H9 (cell line): ENCODE measurements around the gene FZD2. TPM values are rescaled to one million over a fixed set of nuclear protein-coding genes. Genes with fewer than 3 reads are reported as not detected.
"Not testable (repeated sequence)": the region's sequence is repeated elsewhere in the genome, so short reads cannot be mapped to it uniquely, and the experiment has no call there.

Source experiments
- DNase-seq: peaks from one replicate; pipeline ENCODE4 v3.0.0-alpha.2; 2017
- H2AFZ ChIP-seq: one replicate; pipeline ENCODE4 v1.6.1; 2013; ENCODE audit warnings: mild to moderate bottlenecking, low read length, control low read depth, moderate library complexity
- H2AK5ac ChIP-seq: 2 replicates; pipeline ENCODE4 v1.6.1; 2013; ENCODE audit warnings: low read length, control low read depth, mixed read lengths; ENCODE audit not compliant: insufficient read length
- H2BK120ac ChIP-seq: one replicate; pipeline ENCODE4 v1.6.1; 2013; ENCODE audit warnings: low read depth, mild to moderate bottlenecking, low read length, control low read depth, inconsistent platforms; ENCODE audit not compliant: poor library complexity, severe bottlenecking
- H2BK12ac ChIP-seq: 2 replicates; pipeline ENCODE4 v1.6.1; 2013; ENCODE audit warnings: low read length, control low read depth, mixed read lengths, low read depth; ENCODE audit not compliant: insufficient read length
- H2BK15ac ChIP-seq: 2 replicates; pipeline ENCODE4 v1.6.1; 2013; ENCODE audit warnings: low read depth, low read length, control low read depth
- H2BK20ac ChIP-seq: one replicate; pipeline ENCODE4 v1.6.1; 2013; ENCODE audit warnings: low read depth, mild to moderate bottlenecking, low read length, control low read depth, inconsistent platforms; ENCODE audit not compliant: poor library complexity, severe bottlenecking
- H2BK5ac ChIP-seq: 2 replicates; pipeline ENCODE4 v1.6.1; 2013; ENCODE audit warnings: low read length, control low read depth, mixed read lengths; ENCODE audit not compliant: insufficient read length
- H3K14ac ChIP-seq: 2 replicates; pipeline ENCODE4 v1.6.1; 2013; ENCODE audit warnings: low read length, control low read depth; ENCODE audit not compliant: insufficient read depth
- H3K18ac ChIP-seq: 2 replicates; pipeline ENCODE4 v1.6.1; 2013; ENCODE audit warnings: low read depth, mild to moderate bottlenecking, mixed read lengths, low read length, control low read depth; ENCODE audit not compliant: insufficient read length
- H3K23ac ChIP-seq: 2 replicates; pipeline ENCODE4 v1.6.1; 2013; ENCODE audit warnings: low read length, control low read depth, mixed read lengths, low read depth; ENCODE audit not compliant: insufficient read length
- H3K23me2 ChIP-seq: 2 replicates; pipeline ENCODE4 v1.6.1; 2013; ENCODE audit warnings: low read depth, mild to moderate bottlenecking, mixed read lengths, low read length, control low read depth; ENCODE audit not compliant: insufficient read length, poor library complexity, severe bottlenecking
- H3K27ac ChIP-seq: 2 replicates; pipeline ENCODE4 v1.5.1; 2013; ENCODE audit warnings: low read length, control low read depth, mixed read lengths, low read depth; ENCODE audit not compliant: insufficient read length
- H3K27me3 ChIP-seq: 2 replicates; pipeline ENCODE4 v1.6.1; 2013; ENCODE audit warnings: low read length, control low read depth, inconsistent platforms; ENCODE audit not compliant: insufficient read depth
- H3K4ac ChIP-seq: 2 replicates; pipeline ENCODE4 v1.6.1; 2013; ENCODE audit warnings: low read depth, mild to moderate bottlenecking, control low read depth, inconsistent platforms, low read length, moderate library complexity
- H3K4me1 ChIP-seq: 2 replicates; pipeline ENCODE4 v1.6.1; 2013; ENCODE audit warnings: low read length, control low read depth, inconsistent platforms; ENCODE audit not compliant: insufficient read depth
- H3K4me2 ChIP-seq: 2 replicates; pipeline ENCODE4 v1.6.1; 2013; ENCODE audit warnings: low read length, control low read depth, mixed read lengths; ENCODE audit not compliant: insufficient read length, insufficient read depth
- H3K56ac ChIP-seq: 2 replicates; pipeline ENCODE4 v1.6.1; 2013; ENCODE audit warnings: low read depth, mild to moderate bottlenecking, mixed read lengths, low read length, control low read depth; ENCODE audit not compliant: insufficient read length
- H3K79me1 ChIP-seq: 2 replicates; pipeline ENCODE4 v1.6.1; 2013; ENCODE audit warnings: low read depth, mild to moderate bottlenecking, moderate library complexity, low read length, control low read depth, inconsistent platforms; ENCODE audit not compliant: insufficient read depth, poor library complexity, severe bottlenecking
- H3K79me2 ChIP-seq: 2 replicates; pipeline ENCODE4 v1.6.1; 2013; ENCODE audit warnings: low read length, control low read depth, inconsistent platforms; ENCODE audit not compliant: insufficient read depth
- H3K9ac ChIP-seq: 2 replicates; pipeline ENCODE4 v1.6.1; 2013; ENCODE audit warnings: low read length, control low read depth, mixed read lengths; ENCODE audit not compliant: insufficient read length; ENCODE audit errors: extremely low read depth
- H3K9me3 ChIP-seq: one replicate; pipeline ENCODE4 v1.6.1; 2013; ENCODE audit warnings: low read depth, low read length, inconsistent platforms; ENCODE audit not compliant: control insufficient read depth
- H3T11ph ChIP-seq: one replicate; pipeline ENCODE4 v1.6.1; 2013; ENCODE audit warnings: mild to moderate bottlenecking, low read length, control low read depth, inconsistent platforms
- H4K20me1 ChIP-seq: one replicate; pipeline ENCODE4 v1.6.1; 2013; ENCODE audit not compliant: control insufficient read depth, insufficient read length, insufficient read depth
- H4K5ac ChIP-seq: 2 replicates; pipeline ENCODE4 v1.6.1; 2013; ENCODE audit warnings: low read depth, mild to moderate bottlenecking, mixed read lengths, low read length, control low read depth; ENCODE audit not compliant: insufficient read length
- H4K8ac ChIP-seq: replicated peaks from 2 replicates; pipeline ENCODE4 v1.6.1; 2013; ENCODE audit warnings: low read length, control low read depth, mixed read lengths, low read depth; ENCODE audit not compliant: insufficient read length
- H4K91ac ChIP-seq: 2 replicates; pipeline ENCODE4 v1.6.1; 2013; ENCODE audit warnings: low read depth, mild to moderate bottlenecking, moderate library complexity, mixed read lengths, low read length, control low read depth; ENCODE audit not compliant: insufficient read length
- H3K27ac Mint-ChIP-seq, 3 experiments: 2 replicates in 2 of 3; 3 replicates in 1 of 3; pipeline ENCODE4 v1.8.0; 2020 to 2021; ENCODE audit warnings: mixed read lengths in 3 of 3, mild to moderate bottlenecking in 1 of 3, moderate library complexity in 1 of 3
- H3K27me3 Mint-ChIP-seq: 2 replicates; pipeline ENCODE4 v1.8.0; 2021; ENCODE audit warnings: low read depth, mild to moderate bottlenecking, moderate library complexity, mixed read lengths
- H3K36me3 Mint-ChIP-seq, 3 experiments: 2 replicates in 2 of 3; 3 replicates in 1 of 3; pipeline ENCODE4 v1.8.0; 2020 to 2021; ENCODE audit warnings: low read depth in 3 of 3, mixed read lengths in 3 of 3; ENCODE audit not compliant: insufficient read depth in 1 of 3
- H3K4me1 Mint-ChIP-seq, 2 experiments: 2 replicates each; pipeline ENCODE4 v1.8.0; 2020; ENCODE audit warnings: mixed read lengths in 2 of 2
- H3K4me3 Mint-ChIP-seq, 2 experiments: 2 replicates in 1 of 2; 3 replicates in 1 of 2; pipeline ENCODE4 v1.8.0; 2020 to 2021; ENCODE audit warnings: mild to moderate bottlenecking in 2 of 2, mixed read lengths in 2 of 2, moderate library complexity in 1 of 2
- H3K9me3 Mint-ChIP-seq, 2 experiments: 2 replicates in 1 of 2; 3 replicates in 1 of 2; pipeline ENCODE4 v1.8.0; 2020; ENCODE audit warnings: mild to moderate bottlenecking in 2 of 2, mixed read lengths in 2 of 2, moderate library complexity in 1 of 2
- WGBS: extraction: QIAGEN DNeasy Blood & Tissue Kit; methylation state at CpG from one replicate; pipeline ENCODE4 v1.1.7; 2013; ENCODE audit warnings: missing lambda C conversion rate, low lambda C conversion rate, mixed read lengths; ENCODE audit not compliant: insufficient read length; ENCODE audit errors: extremely low coverage; 5-methylcytosine and 5-hydroxymethylcytosine counted together
- long read RNA-seq: library from polyadenylated mRNA; unstranded; transcript quantifications from one replicate; pipeline ENCODE4 v2.0.0, GENCODE V29; 2020
- total RNA-seq: library from RNA; stranded (reverse); gene quantifications from 2 replicates; pipeline ENCODE4 v1.2.1, GENCODE V29; 2021
- TF ChIP-seq, protein P1 (sequence below): fragments of 200-600 bp; sonication (generic); conservative IDR thresholded peaks from 3 replicates; pipeline ENCODE4 v1.8.0; 2021; ENCODE audit warnings: antibody characterized with exemption, mild to moderate bottlenecking

The FZD2 gene
- 17.4 and 18.2 TPM in 2 replicates for total RNA-seq
- long read RNA-seq, partial matches to known transcripts, result 0 of 3 reads
- long read RNA-seq, other reads (novel, unspliced or antisense), result 0 of 3 reads

- no peak within 1 kb of the TSS for H2BK12ac ChIP-seq
- Mint-ChIP-seq H3K9me3 (peaks cover 0 to 10% of the 10 kb centered on the region in 2 experiments; a peak in 1 of 5 replicates), H3K27ac (peak within 1 kb of the TSS; percentile 96 to 100 (median 99)), H3K4me1 (peaks cover 46 to 61% of the 10 kb centered on the region in 2 experiments), H3K27me3 (peaks cover 56% of the 10 kb centered on the region), H3K4me3 (peak within 1 kb of the TSS; percentile 83 to 91), H3K36me3 (peaks cover 3 to 14% (median 14%) of the 10 kb centered on the region in 3 experiments; a peak in 6 of 7 replicates)
- peaks cover 16% of the 10 kb centered on the region for H3K23me2 ChIP-seq
- peak within 1 kb of the TSS; percentile 56 for H3K9ac ChIP-seq
- peak within 1 kb of the TSS; percentile 32 for H3K14ac ChIP-seq
- H4K91ac ChIP-seq, result no peak within 1 kb of the TSS
- peak; percentile 97 for DNase-seq
- no peak within 1 kb of the TSS for H2BK15ac ChIP-seq
- H4K8ac ChIP-seq, result no peak within 1 kb of the TSS
- H3T11ph ChIP-seq, result no peak within 1 kb of the TSS
- H3K56ac ChIP-seq, result no peak within 1 kb of the TSS
- no peak within 1 kb of the TSS for H2BK20ac ChIP-seq
- H3K4me1 ChIP-seq, result peaks cover 9% of the 10 kb centered on the region
- peak within 1 kb of the TSS; percentile 79 for H3K18ac ChIP-seq
- H3K9me3 ChIP-seq, result no peaks in the 10 kb centered on the region
- H3K4ac ChIP-seq, result no peak within 1 kb of the TSS
- H3K79me1 ChIP-seq, result no peaks in the 10 kb centered on the region
- H4K20me1 ChIP-seq, result no peaks in the 10 kb centered on the region
- H3K4me2 ChIP-seq, result peak within 1 kb of the TSS; percentile 83
- H2AK5ac ChIP-seq, result no peak within 1 kb of the TSS
- WGBS, result no CpG with 5 or more reads among the region's 49 CpGs
- peak within 1 kb of the TSS; percentile 50 for H2BK120ac ChIP-seq
- no peak within 1 kb of the TSS for H4K5ac ChIP-seq
- no peaks in the 10 kb centered on the region for H3K79me2 ChIP-seq
- no peak within 1 kb of the TSS for H2BK5ac ChIP-seq
- peak within 1 kb of the TSS; percentile 67 for H3K27ac ChIP-seq
- no peak within 1 kb of the TSS for H3K23ac ChIP-seq
- TF ChIP-seq, protein P1, sequence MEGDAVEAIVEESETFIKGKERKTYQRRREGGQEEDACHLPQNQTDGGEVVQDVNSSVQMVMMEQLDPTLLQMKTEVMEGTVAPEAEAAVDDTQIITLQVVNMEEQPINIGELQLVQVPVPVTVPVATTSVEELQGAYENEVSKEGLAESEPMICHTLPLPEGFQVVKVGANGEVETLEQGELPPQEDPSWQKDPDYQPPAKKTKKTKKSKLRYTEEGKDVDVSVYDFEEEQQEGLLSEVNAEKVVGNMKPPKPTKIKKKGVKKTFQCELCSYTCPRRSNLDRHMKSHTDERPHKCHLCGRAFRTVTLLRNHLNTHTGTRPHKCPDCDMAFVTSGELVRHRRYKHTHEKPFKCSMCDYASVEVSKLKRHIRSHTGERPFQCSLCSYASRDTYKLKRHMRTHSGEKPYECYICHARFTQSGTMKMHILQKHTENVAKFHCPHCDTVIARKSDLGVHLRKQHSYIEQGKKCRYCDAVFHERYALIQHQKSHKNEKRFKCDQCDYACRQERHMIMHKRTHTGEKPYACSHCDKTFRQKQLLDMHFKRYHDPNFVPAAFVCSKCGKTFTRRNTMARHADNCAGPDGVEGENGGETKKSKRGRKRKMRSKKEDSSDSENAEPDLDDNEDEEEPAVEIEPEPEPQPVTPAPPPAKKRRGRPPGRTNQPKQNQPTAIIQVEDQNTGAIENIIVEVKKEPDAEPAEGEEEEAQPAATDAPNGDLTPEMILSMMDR, result no peak
- H2AFZ ChIP-seq, result no peak within 1 kb of the TSS
- H3K27me3 ChIP-seq, result peaks cover 23% of the 10 kb centered on the region
Observed at GRCh38 chr17:44556832-44557606, at the start of gene FZD2. TSS of gene FZD2 (plus strand) at chr17:44557484. CDS start at chr17:44557689, 205 bp downstream.

DNA sequence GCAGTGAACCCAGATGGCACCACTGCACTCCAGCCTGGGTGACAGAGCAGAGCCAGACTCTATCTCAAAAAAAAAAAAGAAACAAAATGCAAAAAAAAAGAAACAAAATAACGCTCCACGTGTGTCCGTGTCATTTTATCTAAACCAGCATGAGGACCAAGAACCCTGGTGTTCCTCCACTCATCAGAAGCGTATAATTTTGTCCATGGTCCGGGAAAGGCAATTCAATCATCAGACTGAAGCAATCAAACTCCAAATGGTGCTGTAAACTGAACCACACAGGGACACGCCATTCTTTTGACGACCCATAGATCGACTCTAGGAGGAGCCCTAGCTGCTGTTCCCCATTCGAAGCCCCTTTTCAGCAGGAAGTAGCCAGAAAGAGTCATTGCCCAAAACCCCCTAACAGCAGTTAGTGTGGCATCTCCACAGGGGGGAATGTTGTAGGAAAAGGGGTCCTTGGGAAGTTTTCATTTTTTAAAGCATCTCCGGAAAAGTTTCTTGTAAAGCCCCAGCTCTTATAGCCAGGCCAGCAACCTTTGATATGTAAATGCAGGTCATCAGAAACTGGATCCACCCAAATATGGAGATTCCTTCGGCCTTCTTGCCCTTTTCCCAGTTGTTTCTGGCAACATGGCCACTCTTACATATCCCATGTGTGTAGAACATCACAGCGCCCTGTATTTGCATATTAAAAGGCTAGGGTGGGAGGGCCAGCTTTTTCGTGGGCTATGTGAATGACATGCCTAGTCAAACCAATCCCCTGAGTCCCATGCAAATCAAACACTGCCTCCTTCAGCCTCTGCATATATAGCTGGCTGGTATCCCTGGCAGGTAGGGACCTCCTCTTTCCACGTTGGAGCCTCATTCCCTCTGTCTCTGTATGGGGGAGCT, 45.8 kb upstream of the FZD2 start:
- not testable (repeated sequence) for H2AFZ ChIP-seq, H3K4me1 ChIP-seq, H2BK12ac ChIP-seq, H3K9me3 ChIP-seq, H3K9me3 Mint-ChIP-seq, H3K9ac ChIP-seq, H3T11ph ChIP-seq, H3K27me3 ChIP-seq, H2AK5ac ChIP-seq, H3K27me3 Mint-ChIP-seq, H4K20me1 ChIP-seq, H4K8ac ChIP-seq, H3K23ac ChIP-seq, H3K14ac ChIP-seq, H3K27ac ChIP-seq, H3K56ac ChIP-seq, H3K79me1 ChIP-seq, H3K23me2 ChIP-seq, H4K91ac ChIP-seq, H2BK5ac ChIP-seq, H3K36me3 Mint-ChIP-seq, H2BK15ac ChIP-seq, H3K79me2 ChIP-seq, H2BK120ac ChIP-seq, H3K4ac ChIP-seq, H2BK20ac ChIP-seq, H4K5ac ChIP-seq
- Mint-ChIP-seq H3K27ac (peak overlapping the region; percentile 95 to 99 (median 96)), H3K4me1 (peaks cover 12 to 19% of the 10 kb centered on the region in 2 experiments), H3K4me3 (peak overlapping the region; percentile 46 to 73)
- Histone ChIP-seq H3K4me2 (peak overlapping the region; percentile 28), H3K18ac (peak overlapping the region; percentile 45)
- peak; percentile 98 for DNase-seq
- no CpG with 5 or more reads among the region's 14 CpGs for WGBS
